Activated CD4-positive, alpha-beta memory T cell treated with anti-CD3 and anti-CD28 coated beads for 36 hours (primary cell): ENCODE measurements around the gene RPP21. TPM values are rescaled to one million over a fixed set of nuclear protein-coding genes. Genes with fewer than 3 reads are reported as not detected.

Source experiments
- CTCF ChIA-PET: fragments of 350-600 bp; sonication (Branson Sonifier 250); formaldehyde crosslinking; loops from one replicate; lab custom pipeline; 2021; ENCODE audit warnings: antibody characterized with exemption, inconsistent platforms; lab: Charles Lee
- POLR2A ChIA-PET: fragments of 350-600 bp; sonication (Branson Sonifier 250); formaldehyde crosslinking; loops from one replicate; lab custom pipeline; 2021; ENCODE audit warnings: antibody characterized with exemption; lab: Charles Lee
- DNase-seq: peaks from one replicate; pipeline ENCODE4 v3.0.0-alpha.2; 2020
- H3K27ac Mint-ChIP-seq: one replicate; pipeline ENCODE4 v1.8.0; 2021; ENCODE audit warnings: mixed read lengths
- H3K27me3 Mint-ChIP-seq: one replicate; pipeline ENCODE4 v1.8.0; 2021; ENCODE audit warnings: mixed read lengths
- H3K36me3 Mint-ChIP-seq: one replicate; pipeline ENCODE4 v1.8.0; 2021; ENCODE audit warnings: mixed read lengths
- H3K4me1 Mint-ChIP-seq: one replicate; pipeline ENCODE4 v1.8.0; 2021; ENCODE audit warnings: low read depth, mixed read lengths
- H3K4me3 Mint-ChIP-seq: one replicate; pipeline ENCODE4 v1.8.0; 2021; ENCODE audit warnings: mild to moderate bottlenecking, mixed read lengths
- H3K9me3 Mint-ChIP-seq: one replicate; pipeline ENCODE4 v1.8.0; 2021; ENCODE audit warnings: mixed read lengths
- intact Hi-C: fragments of 100-400 bp; cut with micrococcal nuclease; formaldehyde crosslinking; loops from one replicate; pipeline ENCODE4 v1.15.1; 2023
- total RNA-seq, 2 experiments: library from RNA; stranded (reverse); gene quantifications; one replicate each; pipeline ENCODE4 v1.2.3, GENCODE V29; 2021

Gene RPP21
- total RNA-seq, 2 experiments from 2014 or later: 34.6 to 38.3 TPM

GRCh38 chr6:30391240-30391639 is 46.3 kb downstream of the RPP21 start:
- no peaks in the 10 kb centered on the region for H3K36me3 Mint-ChIP-seq
- ChIA-PET POLR2A (no interaction called here), CTCF (no interaction called here)
- H3K4me3 Mint-ChIP-seq: no peak overlapping the region
- intact Hi-C loops: no loop called here
- peaks cover 47% of the 10 kb centered on the region for H3K27me3 Mint-ChIP-seq
- H3K4me1 Mint-ChIP-seq: no peaks in the 10 kb centered on the region
- DNase-seq: no peak
- H3K27ac Mint-ChIP-seq: no peak overlapping the region
- no peaks in the 10 kb centered on the region for H3K9me3 Mint-ChIP-seq

GRCh38 chr6:30394139-30394538 is 49.2 kb downstream of the RPP21 start:
- Mint-ChIP-seq H3K9me3 (no peaks in the 10 kb centered on the region), H3K4me1 (no peaks in the 10 kb centered on the region), H3K36me3 (no peaks in the 10 kb centered on the region), H3K4me3 (no peak overlapping the region), H3K27ac (no peak overlapping the region), H3K27me3 (peaks cover 38% of the 10 kb centered on the region)
- ChIA-PET POLR2A (no interaction called here), CTCF (no interaction called here)
- no peak for DNase-seq
- intact Hi-C loops: no loop called here

Other genes starting within 250 kb of the RPP21 start
- gene TRIM31, start 232.1 kb upstream of the RPP21 start, total RNA-seq: not detected
- not detected for gene TRIM40, start 209.0 kb upstream of the RPP21 start, total RNA-seq
- gene TRIM10, start 183.9 kb upstream of the RPP21 start, total RNA-seq: under 1 TPM; 0.36 to 0.38 TPM
- 1 to 10 TPM in 1 of 2 experiments, under 1 TPM in 1; 0.63 to 1.6 TPM for gene TRIM15, start 181.6 kb upstream of the RPP21 start, total RNA-seq
- gene TRIM26, start 131.8 kb upstream of the RPP21 start, total RNA-seq: 10 to 100 TPM; 64.3 to 65.1 TPM
- gene TRIM39, start 18.2 kb upstream of the RPP21 start, total RNA-seq: 10 to 100 TPM; 13.7 to 15.6 TPM
- 100 to 1,000 TPM; 481 to 485 TPM for gene HLA-E, start 144.4 kb downstream of the RPP21 start, total RNA-seq
- gene GNL1, start 211.3 kb downstream of the RPP21 start, total RNA-seq: 10 to 100 TPM; 94.0 to 95.8 TPM
- gene PRR3, start 212.1 kb downstream of the RPP21 start, total RNA-seq: 10 to 100 TPM; 22.4 to 22.6 TPM
- 10 to 100 TPM; 87.0 to 87.1 TPM for gene ABCF1, start 226.3 kb downstream of the RPP21 start, total RNA-seq